ENCODE data around the gene TEFM. TPM values are rescaled to one million over a fixed set of nuclear protein-coding genes. Genes with fewer than 3 reads are reported as not detected.

TEFM gene
- total RNA-seq, 1 experiment from 2014 or later: 11.7 TPM

GRCh38 chr17:30950189-30950588, 44.2 kb upstream of the TEFM start:
- Mint-ChIP-seq H3K4me3 (no peak overlapping the region), H3K36me3 (ENCODE audit: insufficient read depth in 1 of 3, low read depth in 3 of 3) (no peaks in the 10 kb centered on the region), H3K27me3 (ENCODE audit: low read depth) (no peaks in the 10 kb centered on the region; the same call in 1 of the 2 replicates), H3K27ac (no peak overlapping the region), H3K4me1 (no peaks in the 10 kb centered on the region), H3K9me3 (no peaks in the 10 kb centered on the region)
- Histone ChIP-seq H2AK5ac (ENCODE audit: insufficient read length, low read length) (no peak overlapping the region), H2BK120ac (ENCODE audit: low read depth, low read length, poor library complexity, severe bottlenecking) (no peak overlapping the region), H2AFZ (ENCODE audit: low read length) (no peak overlapping the region), H3K4me1 (ENCODE audit: insufficient read depth, low read length) (no peaks in the 10 kb centered on the region), H3K79me2 (ENCODE audit: insufficient read depth, low read length) (no peaks in the 10 kb centered on the region), H3K23ac (ENCODE audit: insufficient read length, low read depth, low read length) (no peak overlapping the region), H2BK20ac (ENCODE audit: low read depth, low read length, poor library complexity, severe bottlenecking) (no peak overlapping the region), H4K8ac (replicated peaks; ENCODE audit: insufficient read length, low read depth, low read length) (no peak overlapping the region), H4K20me1 (ENCODE audit: control insufficient read depth, insufficient read depth, insufficient read length) (no peaks in the 10 kb centered on the region), H2BK12ac (ENCODE audit: insufficient read length, low read depth, low read length) (no peak overlapping the region), H3K9me3 (ENCODE audit: control insufficient read depth, low read depth, low read length) (no peaks in the 10 kb centered on the region), H2BK15ac (ENCODE audit: low read depth, low read length) (no peak overlapping the region), H2BK5ac (ENCODE audit: insufficient read length, low read length) (no peak overlapping the region), H3K18ac (ENCODE audit: insufficient read length, low read depth, low read length) (no peak overlapping the region), H3K79me1 (ENCODE audit: insufficient read depth, low read depth, low read length, poor library complexity, severe bottlenecking) (no peaks in the 10 kb centered on the region), H3K23me2 (ENCODE audit: insufficient read length, low read depth, low read length, poor library complexity, severe bottlenecking) (no peaks in the 10 kb centered on the region), H3K9ac (ENCODE audit: extremely low read depth, insufficient read length, low read length) (no peak overlapping the region), H4K5ac (ENCODE audit: insufficient read length, low read depth, low read length) (no peak overlapping the region), H3K56ac (ENCODE audit: insufficient read length, low read depth, low read length) (no peak overlapping the region), H4K91ac (ENCODE audit: insufficient read length, low read depth, low read length) (no peak overlapping the region), H3K4ac (ENCODE audit: low read depth, low read length) (no peak overlapping the region), H3T11ph (ENCODE audit: low read length) (no peak overlapping the region), H3K4me2 (ENCODE audit: insufficient read depth, insufficient read length, low read length) (no peak overlapping the region), H3K14ac (ENCODE audit: insufficient read depth, low read length) (no peak overlapping the region), H3K27me3 (ENCODE audit: insufficient read depth, low read length) (no peaks in the 10 kb centered on the region), H3K27ac (ENCODE audit: insufficient read length, low read depth, low read length) (no peak overlapping the region)
- WGBS (ENCODE audit: extremely low coverage, insufficient read length, low lambda C conversion rate): no CpG with 5 or more reads among the region's 5 CpGs
- no peak for TF ChIP-seq CTCF (conservative IDR thresholded peaks at IDR 0.05)
- no peak for DNase-seq

All from H9 (cell line).